Adipocyte (in vitro differentiated cells): ENCODE data around the gene CLTA.
A peak's percentile ranks its signal among the peaks of the same experiment; 100 is the strongest.

Experiments used
- DNase-seq: peaks from one replicate; pipeline ENCODE4 v3.0.0-alpha.2; 2015; ENCODE audit warnings: low read depth
- H3K27me3 ChIP-seq: replicated peaks from 2 replicates; pipeline ENCODE4 v1.7.0; 2013; ENCODE audit warnings: mild to moderate bottlenecking, low read length, moderate library complexity; ENCODE audit not compliant: control insufficient read depth, insufficient read depth
- H3K36me3 ChIP-seq: 2 replicates; pipeline ENCODE4 v1.7.0; 2013; ENCODE audit warnings: low read length, mild to moderate bottlenecking, moderate library complexity; ENCODE audit not compliant: control insufficient read depth, insufficient read depth, severe bottlenecking
- H3K4me1 ChIP-seq: 2 replicates; pipeline ENCODE4 v1.7.0; 2013; ENCODE audit warnings: mild to moderate bottlenecking, low read length, moderate library complexity; ENCODE audit not compliant: control insufficient read depth, insufficient read depth
- H3K4me3 ChIP-seq: 2 replicates; pipeline ENCODE4 v1.7.0; 2013; ENCODE audit warnings: mild to moderate bottlenecking, low read length, moderate library complexity
- H3K9ac ChIP-seq: 2 replicates; pipeline ENCODE4 v1.7.0; 2013; ENCODE audit warnings: mild to moderate bottlenecking, low read length, moderate library complexity
- H3K9me3 ChIP-seq: 2 replicates; pipeline ENCODE4 v1.7.0; 2013; ENCODE audit warnings: mild to moderate bottlenecking, low read length, moderate library complexity; ENCODE audit not compliant: control insufficient read depth

CLTA gene

GRCh38 chr9:36190388-36191289 is at the start of gene CLTA:
CLTA (plus strand) TSS chr9:36190921; CDS start chr9:36191057, 136 bp downstream.
- no peaks in the 10 kb centered on the region for H3K27me3 ChIP-seq
- H3K36me3 ChIP-seq, result peaks cover 5% of the 10 kb centered on the region
- peaks cover 46% of the 10 kb centered on the region for H3K4me1 ChIP-seq
- peak within 1 kb of the TSS; percentile 97 for H3K9ac ChIP-seq
- DNase-seq, result peak; percentile 99
- H3K9me3 ChIP-seq, result no peaks in the 10 kb centered on the region
- peak within 1 kb of the TSS; percentile 91 for H3K4me3 ChIP-seq

GRCh38 chr9:36141288-36141687 is 49.4 kb upstream of the CLTA start:
- Histone ChIP-seq H3K4me1 (peaks cover 69% of the 10 kb centered on the region), H3K36me3 (peaks cover 44% of the 10 kb centered on the region), H3K4me3 (no peak overlapping the region), H3K9ac (peak overlapping the region; percentile 17), H3K9me3 (no peaks in the 10 kb centered on the region), H3K27me3 (no peaks in the 10 kb centered on the region)
- peak; percentile 61 for DNase-seq

DNA sequence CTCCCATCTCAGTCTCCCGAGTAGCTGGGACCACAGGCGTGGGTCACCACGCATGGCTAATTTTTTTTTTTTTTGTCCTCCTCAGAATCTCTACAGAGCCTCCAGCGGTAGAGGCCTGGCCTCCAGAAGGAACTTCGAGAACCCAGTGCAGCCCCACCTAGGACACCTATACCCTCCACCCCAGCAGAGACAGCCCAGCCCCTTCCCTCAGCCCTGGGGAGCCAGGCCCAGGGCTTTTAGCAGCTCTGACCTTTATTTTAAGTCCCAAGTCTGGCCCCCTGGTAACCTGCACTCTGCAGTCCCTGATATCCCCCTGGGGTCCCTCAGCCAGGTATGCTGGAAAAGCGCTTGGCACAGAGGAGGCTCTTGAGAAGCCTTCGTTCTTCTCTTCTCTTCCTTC is 49.0 kb upstream of the CLTA start:
- Histone ChIP-seq H3K4me3 (no peak overlapping the region), H3K36me3 (peaks cover 46% of the 10 kb centered on the region), H3K9ac (peak overlapping the region; percentile 17), H3K27me3 (no peaks in the 10 kb centered on the region), H3K4me1 (peaks cover 69% of the 10 kb centered on the region), H3K9me3 (no peaks in the 10 kb centered on the region)
- DNase-seq, result no peak

DNA sequence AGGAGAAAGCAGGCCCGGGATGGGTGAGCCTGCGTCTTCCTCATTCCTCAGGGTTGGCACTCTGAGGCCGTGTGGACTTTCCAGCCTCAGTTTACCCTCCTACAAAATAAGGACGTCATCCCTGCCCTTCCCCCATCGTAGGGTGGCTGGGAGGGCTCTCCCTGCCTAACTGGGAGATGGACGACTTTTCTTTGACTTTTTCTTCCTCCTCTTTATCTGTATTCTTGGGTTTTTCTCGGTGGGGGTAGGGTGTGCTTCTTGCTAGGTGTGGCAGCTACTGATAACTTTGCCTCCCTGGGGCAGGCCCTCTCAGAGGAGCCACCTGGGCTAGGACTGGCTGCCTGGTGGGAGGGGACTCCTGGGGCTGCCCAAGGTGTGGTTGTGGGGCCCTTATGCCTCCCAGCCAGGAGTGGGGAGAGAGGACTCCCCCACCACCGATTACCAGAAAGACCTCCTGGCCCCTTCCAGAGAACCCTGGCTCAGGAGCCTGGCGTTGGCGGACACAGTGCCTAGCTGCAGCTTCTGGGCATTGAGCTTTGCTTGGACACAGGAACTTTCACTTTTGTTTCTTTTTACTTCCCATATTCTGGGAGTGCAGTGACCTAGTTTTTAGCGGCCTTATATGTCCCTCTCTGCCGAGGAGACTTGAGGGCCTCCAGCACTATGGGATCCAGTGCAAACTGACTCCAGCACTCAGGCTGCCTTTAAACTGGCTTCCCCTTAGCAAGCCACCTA is 48.0 kb upstream of the CLTA start:
- DNase-seq, result no peak

GRCh38 chr9:36143245-36143641 is 47.5 kb upstream of the CLTA start:
- Histone ChIP-seq H3K27me3 (no peaks in the 10 kb centered on the region), H3K9ac (peak overlapping the region; percentile 54), H3K4me3 (peak overlapping the region; percentile 38), H3K9me3 (no peaks in the 10 kb centered on the region), H3K4me1 (peaks cover 70% of the 10 kb centered on the region), H3K36me3 (peaks cover 46% of the 10 kb centered on the region)
- no peak for DNase-seq

More for the DNA sequence above, 48.0 kb upstream of the CLTA start:
- H3K36me3 ChIP-seq, result peaks cover 46% of the 10 kb centered on the region
- H3K4me1 ChIP-seq, result peaks cover 69% of the 10 kb centered on the region
- H3K9me3 ChIP-seq, result no peaks in the 10 kb centered on the region
- H3K27me3 ChIP-seq, result no peaks in the 10 kb centered on the region
- H3K9ac ChIP-seq, result peak overlapping the region; percentile 54
- H3K4me3 ChIP-seq, result peak overlapping the region; percentile 38

DNA sequence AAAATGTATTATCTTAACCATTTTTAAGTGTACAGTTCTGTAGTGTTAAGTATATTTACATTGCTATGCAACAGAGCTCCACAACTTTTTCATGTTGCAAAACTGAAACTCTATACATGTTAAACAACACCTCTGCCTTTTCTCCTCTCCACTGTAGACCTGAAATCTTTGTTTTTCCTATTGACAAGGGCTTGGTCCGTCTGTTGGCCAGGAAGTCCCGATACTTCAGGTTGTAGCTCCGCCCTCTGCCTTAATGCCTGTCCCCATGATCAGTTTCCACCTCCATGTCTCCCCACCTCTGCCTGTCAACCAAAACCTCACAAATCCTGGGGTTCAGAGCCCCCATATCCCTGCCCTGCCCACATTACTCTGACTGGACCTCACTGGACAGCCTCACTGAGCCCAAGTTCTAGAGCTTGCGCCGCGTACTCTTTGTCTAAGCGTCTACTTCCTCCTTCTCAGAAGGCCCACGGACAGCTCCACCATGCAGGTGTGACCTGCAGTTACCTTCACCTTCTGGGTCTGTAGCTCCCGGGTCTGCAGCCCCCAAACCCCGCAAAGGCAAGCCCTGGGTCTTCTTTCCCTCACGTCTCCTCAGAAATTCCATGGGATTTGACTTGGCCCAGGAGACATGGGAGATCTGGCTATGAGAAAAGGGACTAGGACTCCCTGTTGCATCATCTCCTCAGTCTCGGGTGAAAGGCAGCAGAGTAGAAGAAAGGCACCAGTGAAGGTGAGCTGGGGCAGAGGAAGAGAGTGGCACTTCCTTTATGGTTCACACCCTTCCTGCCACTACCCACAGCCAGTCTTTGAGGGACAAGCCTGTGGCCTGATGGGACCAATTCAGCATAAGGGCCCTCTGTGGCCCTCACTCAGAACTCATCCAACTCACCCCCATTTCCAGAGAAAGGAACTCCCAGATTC is 46.1 kb upstream of the CLTA start:
- H3K36me3 ChIP-seq, result peaks cover 46% of the 10 kb centered on the region
- no peak overlapping the region for H3K9ac ChIP-seq
- H3K4me1 ChIP-seq, result peaks cover 70% of the 10 kb centered on the region
- H3K27me3 ChIP-seq, result no peaks in the 10 kb centered on the region
- H3K9me3 ChIP-seq, result no peaks in the 10 kb centered on the region
- no peak overlapping the region for H3K4me3 ChIP-seq
- DNase-seq, result no peak

GRCh38 chr9:36145970-36146369 is 44.8 kb upstream of the CLTA start:
- H3K9me3 ChIP-seq, result no peaks in the 10 kb centered on the region

GRCh38 chr9:36146651-36147050 is 44.1 kb upstream of the CLTA start:
- Histone ChIP-seq H3K36me3 (peaks cover 60% of the 10 kb centered on the region), H3K27me3 (no peaks in the 10 kb centered on the region), H3K9me3 (no peaks in the 10 kb centered on the region), H3K9ac (no peak overlapping the region), H3K4me1 (peaks cover 69% of the 10 kb centered on the region), H3K4me3 (no peak overlapping the region)
- DNase-seq, result no peak

More at GRCh38 chr9:36145970-36146369, 44.8 kb upstream of the CLTA start:
- H3K4me1 ChIP-seq, result peaks cover 69% of the 10 kb centered on the region
- peaks cover 53% of the 10 kb centered on the region for H3K36me3 ChIP-seq
- no peak overlapping the region for H3K4me3 ChIP-seq
- no peak overlapping the region for H3K9ac ChIP-seq
- DNase-seq, result no peak
- H3K27me3 ChIP-seq, result no peaks in the 10 kb centered on the region

DNA sequence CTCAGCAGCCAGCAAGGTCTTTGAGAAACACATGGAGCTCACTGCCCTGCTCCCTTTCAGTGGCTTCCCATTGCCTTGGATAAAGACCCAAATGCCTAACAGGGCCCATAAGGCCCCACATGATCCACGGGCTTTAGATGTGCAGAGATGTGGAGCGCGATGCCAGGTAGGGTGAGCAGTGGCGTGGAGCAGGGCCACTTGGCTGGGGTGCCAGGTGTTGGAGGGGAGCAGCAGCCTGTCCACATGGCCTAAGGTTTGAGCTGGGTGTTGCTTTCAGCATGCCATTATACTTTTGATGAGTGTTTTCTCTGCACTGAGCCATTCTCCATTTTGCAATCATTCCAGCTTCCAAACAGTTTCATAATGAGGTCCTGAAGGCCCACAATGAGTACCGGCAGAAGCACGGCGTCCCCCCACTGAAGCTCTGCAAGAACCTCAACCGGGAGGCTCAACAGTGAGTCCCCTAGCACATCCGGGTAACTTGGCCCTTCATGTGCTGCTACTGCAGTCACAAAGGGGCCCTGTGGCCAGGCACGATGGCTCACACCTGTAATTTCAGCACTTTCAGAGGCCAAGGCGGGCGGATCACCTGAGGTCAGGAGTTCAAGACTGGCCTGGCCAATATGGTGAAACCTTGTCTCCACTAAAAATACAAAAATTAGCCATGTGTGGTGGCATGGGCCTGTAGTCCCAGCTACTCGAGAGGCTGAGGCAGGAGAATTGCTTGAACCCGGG is 43.1 kb upstream of the CLTA start:
- H3K27me3 ChIP-seq, result no peaks in the 10 kb centered on the region
- no peaks in the 10 kb centered on the region for H3K9me3 ChIP-seq
- no peak overlapping the region for H3K4me3 ChIP-seq
- H3K4me1 ChIP-seq, result peaks cover 60% of the 10 kb centered on the region
- no peak for DNase-seq
- H3K36me3 ChIP-seq, result peaks cover 57% of the 10 kb centered on the region
- H3K9ac ChIP-seq, result no peak overlapping the region

DNA sequence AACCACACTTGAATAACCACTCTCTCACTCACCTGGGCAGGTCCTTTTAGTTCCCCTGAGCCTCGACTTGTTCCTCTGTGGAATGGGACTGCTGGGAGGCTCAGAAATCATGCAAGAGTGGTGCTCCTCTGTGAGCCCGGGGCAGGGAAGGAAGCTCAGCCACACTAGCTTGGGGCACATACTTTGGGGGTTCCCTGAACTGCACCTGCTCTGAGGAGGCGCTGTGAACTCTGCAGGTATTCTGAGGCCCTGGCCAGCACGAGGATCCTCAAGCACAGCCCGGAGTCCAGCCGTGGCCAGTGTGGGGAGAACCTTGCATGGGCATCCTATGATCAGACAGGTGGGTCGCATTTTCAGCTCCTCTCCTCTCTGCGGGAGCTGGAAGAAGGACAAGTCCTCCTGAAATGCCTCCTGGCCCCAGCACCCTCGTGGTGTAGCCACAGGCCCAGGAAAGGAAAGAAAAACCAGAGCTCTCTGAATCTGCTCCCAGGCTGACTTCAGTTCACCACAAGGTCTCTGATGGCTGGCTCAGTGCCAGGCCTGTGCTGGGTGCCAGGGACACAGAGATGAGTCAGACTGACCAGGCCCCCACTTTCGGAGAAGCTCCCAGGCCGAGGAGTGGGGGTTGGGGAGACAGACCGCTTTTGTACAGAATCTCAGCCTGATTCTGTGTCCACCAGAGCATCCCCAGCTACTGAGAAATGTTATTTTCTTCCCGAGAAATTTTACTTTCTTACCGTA is 42.2 kb upstream of the CLTA start:
- H3K9me3 ChIP-seq, result no peaks in the 10 kb centered on the region
- peak; percentile 97 for DNase-seq
- peaks cover 56% of the 10 kb centered on the region for H3K36me3 ChIP-seq
- peak overlapping the region; percentile 31 for H3K4me3 ChIP-seq
- H3K9ac ChIP-seq, result peak overlapping the region; percentile 57
- peaks cover 54% of the 10 kb centered on the region for H3K4me1 ChIP-seq
- no peaks in the 10 kb centered on the region for H3K27me3 ChIP-seq
